ENCODE measurements around the gene MYEF2.

- no peak for TF ChIP-seq CTCF (IDR thresholded peaks at IDR 0.05)
- no peak for TF ChIP-seq POLR2A (IDR thresholded peaks at IDR 0.05)
These were observed 68.1 kb downstream of the MYEF2 start for GRCh38 chr15:48109856-48110531.

Measured in suprapubic skin (tissue), 3 donors.